AG10803 (cell line): ENCODE data around the gene EXOC3.

Experiments
- DNase-seq: peaks from one replicate; pipeline ENCODE4 v3.0.0; 2010; ENCODE audit warnings: low read depth
- H3K4me3 ChIP-seq: 2 replicates; pipeline ENCODE4 v1.5.1; 2011; ENCODE audit warnings: mild to moderate bottlenecking, low read length, control low read depth
- CTCF ChIP-seq: conservative IDR thresholded peaks from 2 replicates; pipeline ENCODE4 v1.5.1; 2011; ENCODE audit warnings: mild to moderate bottlenecking, low read length, control low read depth, inconsistent platforms

Gene EXOC3

GRCh38 chr5:428754-429452 lies 14.1 kb upstream of the EXOC3 start:
- H3K4me3 ChIP-seq: no peak overlapping the region
- DNase-seq: no peak
- TF ChIP-seq CTCF: no peak

GRCh38 chr5:429453-430188 lies 13.4 kb upstream of the EXOC3 start:
- DNase-seq: peak; percentile 83
- TF ChIP-seq CTCF: no peak
- no peak overlapping the region for H3K4me3 ChIP-seq

- H3K4me3 ChIP-seq: no peak overlapping the region
- DNase-seq: no peak
- no peak for TF ChIP-seq CTCF
Measured at GRCh38 chr5:430214-430925, 12.6 kb upstream of the EXOC3 start.

GRCh38 chr5:431001-431710 lies 11.8 kb upstream of the EXOC3 start:
- peak; percentile 45 for DNase-seq
- peak; percentile 67 for TF ChIP-seq CTCF
- no peak overlapping the region for H3K4me3 ChIP-seq

GRCh38 chr5:431711-432050 lies 11.3 kb upstream of the EXOC3 start:
- H3K4me3 ChIP-seq: no peak overlapping the region
- DNase-seq: no peak
- no peak for TF ChIP-seq CTCF

GRCh38 chr5:432201-432927 lies 10.6 kb upstream of the EXOC3 start:
- TF ChIP-seq CTCF: no peak
- H3K4me3 ChIP-seq: no peak overlapping the region
- no peak for DNase-seq
